Aorta (tissue), 4 donors: ENCODE measurements around the gene EIF4H. TPM values are rescaled to one million over a fixed set of nuclear protein-coding genes. Genes with fewer than 3 reads are reported as not detected.

Experiments
- microRNA-seq, 2 donors: library from miRNA; unstranded; fragments of <30 nt; microRNA quantifications; one replicate each; pipeline ENCODE4 v1.2.0, GENCODE V29; 2020
- polyA plus RNA-seq, 2 donors: library from polyadenylated mRNA; stranded (reverse); fragments of 200-250 nt; gene quantifications; one replicate each; pipeline ENCODE4 v1.2.3, GENCODE V29; 2013
- total RNA-seq, 2 donors: library from RNA; stranded (reverse); fragmentation: NEBNext Ultra II Directional; extraction: Animal tissue kit (Norgen Biotek cat#: 25700); gene quantifications; one replicate each; pipeline ENCODE4 v1.2.1, GENCODE V29; 2021
- donor health status: healthy with polysubstance abuse.
- donor health status: Bipolar disorder and iron deficiency.
- donor health status: DM: no; HTN: no; CAD: no.
- donor health status: DM: yes; HTN: yes; CAD: no.

Gene EIF4H
- total and polyA plus RNA-seq, 4 donors: 140 to 207 (median 186) TPM

Small RNA genes lying within 50 kb of the gene (microRNA-seq; reads per million reads assigned to microRNA genes)
- 83.4 to 160 reads per million in 2 donors for gene MIR590

Other genes with a start within 250 kb of the EIF4H start
- gene ELN, start 146.2 kb upstream of the EIF4H start, total RNA-seq: 100 to 1,000 TPM; 556 to 836 TPM
- gene ELN, start 146.2 kb upstream of the EIF4H start, polyA plus RNA-seq: 1,000 to 10,000 TPM in 1 of 2 donors, 100 to 1,000 TPM in 1; 262 to 1,097 TPM
- gene LIMK1, start 90.6 kb upstream of the EIF4H start, total RNA-seq: 10 to 100 TPM; 14.7 to 18.9 TPM
- gene LIMK1, start 90.6 kb upstream of the EIF4H start, polyA plus RNA-seq: 1 to 10 TPM; 6.1 to 8.4 TPM
- gene LAT2, start 35.6 kb downstream of the EIF4H start, total RNA-seq: 10 to 100 TPM; 12.0 to 17.0 TPM
- 10 to 100 TPM in 1 of 2 donors, 1 to 10 TPM in 1; 4.2 to 12.4 TPM for gene LAT2, start 35.6 kb downstream of the EIF4H start, polyA plus RNA-seq
- gene RFC2, start 80.0 kb downstream of the EIF4H start, total RNA-seq: 10 to 100 TPM; 13.7 to 14.2 TPM
- 10 to 100 TPM; 12.8 to 16.1 TPM for gene RFC2, start 80.0 kb downstream of the EIF4H start, polyA plus RNA-seq
- gene CLIP2, start 115.1 kb downstream of the EIF4H start, total RNA-seq: 10 to 100 TPM; 27.5 to 35.7 TPM
- 10 to 100 TPM; 15.3 to 16.2 TPM for gene CLIP2, start 115.1 kb downstream of the EIF4H start, polyA plus RNA-seq